ENCODE measurements around the gene PALLD. TPM values are rescaled to one million over a fixed set of nuclear protein-coding genes. Genes with fewer than 3 reads are reported as not detected.

The PALLD gene
- total RNA-seq, 4 donors from 2014 or later: 71.8 to 106 (median 83.3) TPM

GRCh38 chr4:168880811-168881595 lies 384.2 kb downstream of the PALLD start:
- peak overlapping the region; percentile 8 for H3K27ac ChIP-seq
- no peak for DNase-seq (ENCODE audit: low spot score in 2 of 2)

GRCh38 chr4:168881781-168882420 lies 385.0 kb downstream of the PALLD start:
- no peaks in the 10 kb centered on the region for H3K9me3 ChIP-seq
- no peaks in the 10 kb centered on the region for H3K27me3 ChIP-seq
- peaks cover 8% of the 10 kb centered on the region for H3K36me3 ChIP-seq
- DNase-seq (ENCODE audit: low spot score in 2 of 2): no peak
- TF ChIP-seq EP300 (IDR thresholded peaks at IDR 0.05) (no peak), POLR2A (IDR thresholded peaks at IDR 0.05) (no peak), CTCF (IDR thresholded peaks at IDR 0.05) (no peak), POLR2AphosphoS5 (IDR thresholded peaks at IDR 0.05) (no peak)
- WGBS: 97% methylated on average over 7 of the region's 7 CpGs
- peaks cover 44% of the 10 kb centered on the region for H3K4me1 ChIP-seq
- H3K4me3 ChIP-seq: no peak overlapping the region
- peak overlapping the region; percentile 28 for H3K27ac ChIP-seq

More at GRCh38 chr4:168880811-168881595, 384.2 kb downstream of the PALLD start:
- Histone ChIP-seq H3K4me1 (peaks cover 42% of the 10 kb centered on the region), H3K36me3 (peaks cover 8% of the 10 kb centered on the region), H3K4me3 (no peak overlapping the region), H3K27me3 (no peaks in the 10 kb centered on the region), H3K9me3 (no peaks in the 10 kb centered on the region)
- TF ChIP-seq CTCF (IDR thresholded peaks at IDR 0.05) (no peak), POLR2AphosphoS5 (IDR thresholded peaks at IDR 0.05) (no peak), POLR2A (IDR thresholded peaks at IDR 0.05) (no peak), EP300 (IDR thresholded peaks at IDR 0.05) (no peak)
- WGBS: 80% methylated on average over 8 of the region's 8 CpGs

- peak in 1 of 2 donors; percentile 69 for DNase-seq (ENCODE audit: low spot score in 2 of 2)
- peaks cover 8% of the 10 kb centered on the region for H3K36me3 ChIP-seq
- no peak overlapping the region for H3K4me3 ChIP-seq
- no peaks in the 10 kb centered on the region for H3K9me3 ChIP-seq
- 79% methylated on average over 9 of the region's 9 CpGs for WGBS
- no peak for TF ChIP-seq POLR2A (IDR thresholded peaks at IDR 0.05)
- TF ChIP-seq EP300 (IDR thresholded peaks at IDR 0.05): no peak
- TF ChIP-seq CTCF (IDR thresholded peaks at IDR 0.05): no peak
- no peak for TF ChIP-seq POLR2AphosphoS5 (IDR thresholded peaks at IDR 0.05)
- H3K27ac ChIP-seq: no peak overlapping the region
- H3K27me3 ChIP-seq: no peaks in the 10 kb centered on the region
- H3K4me1 ChIP-seq: peaks cover 49% of the 10 kb centered on the region
These were observed 385.9 kb downstream of the PALLD start for GRCh38 chr4:168882650-168883233.

- no peak overlapping the region for H3K4me3 ChIP-seq
- H3K27ac ChIP-seq: no peak overlapping the region
- no peak for DNase-seq (ENCODE audit: low spot score in 2 of 2)
- peaks cover 8% of the 10 kb centered on the region for H3K36me3 ChIP-seq
- no peak for TF ChIP-seq POLR2A (IDR thresholded peaks at IDR 0.05)
- no peak for TF ChIP-seq CTCF (IDR thresholded peaks at IDR 0.05)
- no peak for TF ChIP-seq EP300 (IDR thresholded peaks at IDR 0.05)
- no peak for TF ChIP-seq POLR2AphosphoS5 (IDR thresholded peaks at IDR 0.05)
- peaks cover 54% of the 10 kb centered on the region for H3K4me1 ChIP-seq
- H3K27me3 ChIP-seq: no peaks in the 10 kb centered on the region
- no peaks in the 10 kb centered on the region for H3K9me3 ChIP-seq
These were observed 386.7 kb downstream of the PALLD start for GRCh38 chr4:168883513-168883912.

All from suprapubic skin (tissue), 4 donors.